Esophagus squamous epithelium (tissue), 5 donors: ENCODE results near the gene CACNA1D. TPM values are rescaled to one million over a fixed set of nuclear protein-coding genes. Genes with fewer than 3 reads are reported as not detected.

Experiments
- DNase-seq: peaks from one replicate; lab custom pipeline; 2025; lab: John Stamatoyannopoulos, UW
- H3K27ac ChIP-seq, 4 donors: fragments of 200-600 bp; sonication (generic); one replicate each; pipeline ENCODE4 v1.5.1; 2016 to 2019; ENCODE audit warnings: mild to moderate bottlenecking in 1 of 4
- H3K27me3 ChIP-seq, 4 donors: fragments of 200-600 bp; sonication (generic); 1 replicate in 3 of 4; 2 replicates in 1 of 4; pipeline versions ENCODE4 v1.5.1 to v1.6.0; 2017 to 2021; ENCODE audit warnings: antibody characterized with exemption in 1 of 4
- H3K36me3 ChIP-seq, 3 donors: fragments of 200-600 bp; sonication (generic); one replicate each; pipeline ENCODE4 v1.5.1; 2016 to 2019
- H3K4me1 ChIP-seq, 3 donors: fragments of 200-600 bp; sonication (generic); one replicate each; pipeline ENCODE4 v1.5.1; 2017 to 2019
- H3K4me3 ChIP-seq, 4 donors: fragments of 200-600 bp; sonication (generic); 1 replicate in 3 of 4; 2 replicates in 1 of 4; pipeline ENCODE4 v1.5.1; 2016 to 2019; ENCODE audit warnings: mild to moderate bottlenecking in 2 of 4, moderate library complexity in 1 of 4
- H3K9me3 ChIP-seq, 3 donors: fragments of 200-600 bp; sonication (generic); one replicate each; pipeline ENCODE4 v1.5.1; 2016 to 2019
- POLR2A ChIP-seq, 4 donors: fragments of 450-650 bp; IDR thresholded peaks; one replicate each; pipeline ENCODE4 v1.6.1; 2017; ENCODE audit warnings: antibody characterized with exemption in 4 of 4, mild to moderate bottlenecking in 4 of 4, moderate library complexity in 3 of 4
- WGBS, 2 donors: methylation state at CpG; one replicate each; pipeline ENCODE4 v1.1.5; 2018; 5-methylcytosine and 5-hydroxymethylcytosine counted together
- intact Hi-C: fragments of 100-400 bp; cut with DNase I; formaldehyde crosslinking; loops from one replicate; pipeline ENCODE4 v1.15.0; 2022
- small RNA-seq, 4 donors: library from RNA; depleted of rRNA; stranded (forward); fragments of <200 nt; gene quantifications; one replicate each; pipeline ENCODE3, GENCODE V24; 2016
- total RNA-seq, 4 donors: library from RNA; depleted of rRNA; stranded (reverse); fragments of >200 nt; gene quantifications; one replicate each; pipeline ENCODE4 v1.1.0, GENCODE V29; 2016
- TF ChIP-seq, protein P1 (sequence below), 6 experiments: fragments of 450-650 bp in 4 of 6; fragments of 200-600 bp in 2 of 6; sonication (generic) in 2 of 6; IDR thresholded peaks; one replicate each; pipeline ENCODE4 v1.5.1; 2016 to 2019; ENCODE audit warnings: antibody characterized with exemption in 6 of 6, mild to moderate bottlenecking in 4 of 6, moderate library complexity in 4 of 6
- donor health status: DM: yes; HTN: yes; CAD: no.

Gene CACNA1D
- total RNA-seq, 4 donors from 2014 or later: 0.56 to 4.5 (median 3.1) TPM

DNA sequence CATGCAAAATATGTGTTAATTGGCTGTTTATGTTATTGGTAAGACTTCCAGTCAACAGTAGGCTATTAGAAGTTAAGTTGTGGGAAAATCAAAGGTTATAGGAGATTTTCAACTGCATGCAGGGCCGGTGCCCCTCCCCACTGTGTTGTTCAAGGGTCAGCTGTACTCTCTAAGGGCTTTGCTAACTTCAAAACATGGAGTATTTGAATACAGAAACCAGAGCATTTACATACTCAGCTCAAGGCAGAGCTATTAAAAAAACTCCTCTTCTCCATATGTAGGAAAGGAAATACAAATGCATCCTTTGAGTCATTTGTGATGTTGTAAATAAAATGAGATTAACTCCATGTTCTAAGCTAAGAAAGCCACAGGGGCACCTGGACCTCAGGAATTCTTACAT lies 368.7 kb downstream of the CACNA1D start:
- TF ChIP-seq, protein P1, sequence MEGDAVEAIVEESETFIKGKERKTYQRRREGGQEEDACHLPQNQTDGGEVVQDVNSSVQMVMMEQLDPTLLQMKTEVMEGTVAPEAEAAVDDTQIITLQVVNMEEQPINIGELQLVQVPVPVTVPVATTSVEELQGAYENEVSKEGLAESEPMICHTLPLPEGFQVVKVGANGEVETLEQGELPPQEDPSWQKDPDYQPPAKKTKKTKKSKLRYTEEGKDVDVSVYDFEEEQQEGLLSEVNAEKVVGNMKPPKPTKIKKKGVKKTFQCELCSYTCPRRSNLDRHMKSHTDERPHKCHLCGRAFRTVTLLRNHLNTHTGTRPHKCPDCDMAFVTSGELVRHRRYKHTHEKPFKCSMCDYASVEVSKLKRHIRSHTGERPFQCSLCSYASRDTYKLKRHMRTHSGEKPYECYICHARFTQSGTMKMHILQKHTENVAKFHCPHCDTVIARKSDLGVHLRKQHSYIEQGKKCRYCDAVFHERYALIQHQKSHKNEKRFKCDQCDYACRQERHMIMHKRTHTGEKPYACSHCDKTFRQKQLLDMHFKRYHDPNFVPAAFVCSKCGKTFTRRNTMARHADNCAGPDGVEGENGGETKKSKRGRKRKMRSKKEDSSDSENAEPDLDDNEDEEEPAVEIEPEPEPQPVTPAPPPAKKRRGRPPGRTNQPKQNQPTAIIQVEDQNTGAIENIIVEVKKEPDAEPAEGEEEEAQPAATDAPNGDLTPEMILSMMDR (IDR thresholded peaks at IDR 0.05): no peak
- no peak for TF ChIP-seq POLR2A (IDR thresholded peaks at IDR 0.05)
- Histone ChIP-seq H3K27me3 (no peaks in the 10 kb centered on the region), H3K27ac (no peak overlapping the region), H3K4me1 (no peaks in the 10 kb centered on the region), H3K36me3 (peaks cover 7 to 96% (median 20%) of the 10 kb centered on the region in 3 donors), H3K9me3 (no peaks in the 10 kb centered on the region), H3K4me3 (no peak overlapping the region)
- DNase-seq: no peak
- intact Hi-C loops: no loop called here
- WGBS, 2 donors: 77 to 100% methylated on average over 1 of the region's 1 CpG

Small RNAs within 50 kb of the gene (small RNA-seq; reads per million reads assigned to genes)
- gene AC012467.1 (0 reads per million in 4 donors), gene RF00154 (144 to 525 (median 209) reads per million in 4 donors)

Other genes with a start within 250 kb of the CACNA1D start
- gene TKT, start 238.6 kb upstream of the CACNA1D start, total RNA-seq: 100 to 1,000 TPM; 497 to 698 (median 627) TPM
- gene DCP1A, start 147.1 kb upstream of the CACNA1D start, total RNA-seq: 10 to 100 TPM; 12.7 to 17.4 (median 14.2) TPM